Measurements from ENCODE around the gene COPS7B. TPM values are rescaled to one million over a fixed set of nuclear protein-coding genes. Genes with fewer than 3 reads are reported as not detected.

Gene COPS7B
- total RNA-seq, 1 experiment from 2014 or later = 41.3 TPM

DNA sequence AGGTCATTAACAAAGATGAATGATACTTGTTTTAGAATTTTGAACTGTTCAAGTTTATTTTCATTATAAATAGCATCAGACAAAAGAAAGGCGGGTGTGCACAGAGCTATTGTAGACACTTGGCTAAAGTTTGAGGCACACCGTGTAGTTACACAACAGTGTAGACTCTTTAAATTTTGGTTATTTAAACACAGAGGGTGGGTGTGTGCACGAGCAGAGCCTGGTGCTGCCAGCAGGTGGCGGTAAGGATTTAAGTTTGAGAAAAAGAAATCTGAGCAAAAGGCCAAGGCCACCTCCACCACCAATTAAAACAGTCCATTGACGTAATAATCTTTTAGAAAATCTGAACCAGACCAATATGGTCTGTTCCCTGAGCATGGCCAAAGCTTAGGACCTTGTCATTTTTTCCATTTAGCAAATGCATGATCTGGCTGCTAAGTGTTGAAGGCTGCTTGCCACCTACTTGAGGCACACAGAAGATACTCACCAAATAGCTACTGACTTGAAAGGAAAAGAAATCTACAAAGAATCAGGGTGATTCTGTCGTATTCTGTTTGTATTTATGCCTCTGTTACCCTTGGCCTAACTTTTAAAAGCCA lies 14.3 kb downstream of the COPS7B start:
- POLR2A ChIA-PET = no interaction called here
- DNase-seq (ENCODE audit: low read depth, low spot score) = no peak
- TF ChIP-seq, protein P1, sequence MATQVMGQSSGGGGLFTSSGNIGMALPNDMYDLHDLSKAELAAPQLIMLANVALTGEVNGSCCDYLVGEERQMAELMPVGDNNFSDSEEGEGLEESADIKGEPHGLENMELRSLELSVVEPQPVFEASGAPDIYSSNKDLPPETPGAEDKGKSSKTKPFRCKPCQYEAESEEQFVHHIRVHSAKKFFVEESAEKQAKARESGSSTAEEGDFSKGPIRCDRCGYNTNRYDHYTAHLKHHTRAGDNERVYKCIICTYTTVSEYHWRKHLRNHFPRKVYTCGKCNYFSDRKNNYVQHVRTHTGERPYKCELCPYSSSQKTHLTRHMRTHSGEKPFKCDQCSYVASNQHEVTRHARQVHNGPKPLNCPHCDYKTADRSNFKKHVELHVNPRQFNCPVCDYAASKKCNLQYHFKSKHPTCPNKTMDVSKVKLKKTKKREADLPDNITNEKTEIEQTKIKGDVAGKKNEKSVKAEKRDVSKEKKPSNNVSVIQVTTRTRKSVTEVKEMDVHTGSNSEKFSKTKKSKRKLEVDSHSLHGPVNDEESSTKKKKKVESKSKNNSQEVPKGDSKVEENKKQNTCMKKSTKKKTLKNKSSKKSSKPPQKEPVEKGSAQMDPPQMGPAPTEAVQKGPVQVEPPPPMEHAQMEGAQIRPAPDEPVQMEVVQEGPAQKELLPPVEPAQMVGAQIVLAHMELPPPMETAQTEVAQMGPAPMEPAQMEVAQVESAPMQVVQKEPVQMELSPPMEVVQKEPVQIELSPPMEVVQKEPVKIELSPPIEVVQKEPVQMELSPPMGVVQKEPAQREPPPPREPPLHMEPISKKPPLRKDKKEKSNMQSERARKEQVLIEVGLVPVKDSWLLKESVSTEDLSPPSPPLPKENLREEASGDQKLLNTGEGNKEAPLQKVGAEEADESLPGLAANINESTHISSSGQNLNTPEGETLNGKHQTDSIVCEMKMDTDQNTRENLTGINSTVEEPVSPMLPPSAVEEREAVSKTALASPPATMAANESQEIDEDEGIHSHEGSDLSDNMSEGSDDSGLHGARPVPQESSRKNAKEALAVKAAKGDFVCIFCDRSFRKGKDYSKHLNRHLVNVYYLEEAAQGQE (IDR thresholded peaks at IDR 0.05; ENCODE audit: insufficient read depth in 1 of 2, low read depth in 2 of 2, low read length in 1 of 2) = no peak
- TF ChIP-seq, protein P2, sequence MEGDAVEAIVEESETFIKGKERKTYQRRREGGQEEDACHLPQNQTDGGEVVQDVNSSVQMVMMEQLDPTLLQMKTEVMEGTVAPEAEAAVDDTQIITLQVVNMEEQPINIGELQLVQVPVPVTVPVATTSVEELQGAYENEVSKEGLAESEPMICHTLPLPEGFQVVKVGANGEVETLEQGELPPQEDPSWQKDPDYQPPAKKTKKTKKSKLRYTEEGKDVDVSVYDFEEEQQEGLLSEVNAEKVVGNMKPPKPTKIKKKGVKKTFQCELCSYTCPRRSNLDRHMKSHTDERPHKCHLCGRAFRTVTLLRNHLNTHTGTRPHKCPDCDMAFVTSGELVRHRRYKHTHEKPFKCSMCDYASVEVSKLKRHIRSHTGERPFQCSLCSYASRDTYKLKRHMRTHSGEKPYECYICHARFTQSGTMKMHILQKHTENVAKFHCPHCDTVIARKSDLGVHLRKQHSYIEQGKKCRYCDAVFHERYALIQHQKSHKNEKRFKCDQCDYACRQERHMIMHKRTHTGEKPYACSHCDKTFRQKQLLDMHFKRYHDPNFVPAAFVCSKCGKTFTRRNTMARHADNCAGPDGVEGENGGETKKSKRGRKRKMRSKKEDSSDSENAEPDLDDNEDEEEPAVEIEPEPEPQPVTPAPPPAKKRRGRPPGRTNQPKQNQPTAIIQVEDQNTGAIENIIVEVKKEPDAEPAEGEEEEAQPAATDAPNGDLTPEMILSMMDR (IDR thresholded peaks at IDR 0.05) = peak; percentile 88

GRCh38 chr2:231803501-231804138 lies 17.4 kb downstream of the COPS7B start:
- no peak for TF ChIP-seq SIN3A (IDR thresholded peaks at IDR 0.05; ENCODE audit: borderline replicate concordance, insufficient read depth, low read depth, low read length)
- TF ChIP-seq, protein P2 (IDR thresholded peaks at IDR 0.05) = no peak
- no peak for TF ChIP-seq TCF7L2 (IDR thresholded peaks at IDR 0.05; ENCODE audit: low read depth, low read length)
- TF ChIP-seq, protein P1 (IDR thresholded peaks at IDR 0.05; ENCODE audit: insufficient read depth in 1 of 2, low read depth in 2 of 2, low read length in 1 of 2) = no peak
- TF ChIP-seq POLR2AphosphoS5 (IDR thresholded peaks at IDR 0.05; ENCODE audit: low read depth, low read length) = no peak
- no peaks in the 10 kb centered on the region for H3K9me3 ChIP-seq (ENCODE audit: control insufficient read depth, insufficient read depth, low read depth, low read length)
- no peak for ATAC-seq
- BruUV-seq (replicated peaks) = no TSS peak
- POLR2A ChIA-PET = no interaction called here
- CTCF ChIA-PET = no interaction called here
- H3K27me3 ChIP-seq (ENCODE audit: control insufficient read depth, insufficient read depth, low read length) = no peaks in the 10 kb centered on the region
- in situ Hi-C loops (cut with HindIII; ENCODE audit: low pct_unique_long_range_greater_than_20kb, low sequenced_read_pairs) (no loop called here), intact Hi-C loops (cut with micrococcal nuclease; ENCODE audit: unreplicated experiment) (no loop called here)
- H3K27ac ChIP-seq (ENCODE audit: low read length) = no peak overlapping the region
- H3K36me3 ChIP-seq (ENCODE audit: control insufficient read depth, insufficient read depth, low read length) = peaks cover 4% of the 10 kb centered on the region; the same call in 1 of the 2 replicates
- DNase-seq (ENCODE audit: low read depth, low spot score) = no peak
- H3K4me3 ChIP-seq (ENCODE audit: low read depth in 2 of 2, low read length in 2 of 2) = no peak overlapping the region
- H3K4me1 ChIP-seq (ENCODE audit: control insufficient read depth, insufficient read depth, low read length) = no peaks in the 10 kb centered on the region

More for the DNA sequence above, 14.3 kb downstream of the COPS7B start:
- intact Hi-C loops (cut with micrococcal nuclease; ENCODE audit: unreplicated experiment) (no loop called here), in situ Hi-C loops (cut with HindIII; ENCODE audit: low pct_unique_long_range_greater_than_20kb, low sequenced_read_pairs) (no loop called here)
- Histone ChIP-seq H3K4me3 (ENCODE audit: low read depth in 2 of 2, low read length in 2 of 2) (no peak overlapping the region), H3K27ac (ENCODE audit: low read length) (no peak overlapping the region), H3K4me1 (ENCODE audit: control insufficient read depth, insufficient read depth, low read length) (no peaks in the 10 kb centered on the region), H3K36me3 (ENCODE audit: control insufficient read depth, insufficient read depth, low read length) (0 out of 2 replicates have a peak, but pooled peaks cover 4% of the 10 kb centered on the region), H3K27me3 (ENCODE audit: control insufficient read depth, insufficient read depth, low read length) (no peaks in the 10 kb centered on the region), H3K9me3 (ENCODE audit: control insufficient read depth, insufficient read depth, low read depth, low read length) (no peaks in the 10 kb centered on the region)
- peak; percentile 83 for ATAC-seq
- CTCF ChIA-PET = interaction anchor here (0.6 to 1.5 kb wide), 2 partner anchors 86 to 442 kb away, joined by 3 read pairs; no protein-coding TSS in a partner anchor
- no TSS peak for BruUV-seq (replicated peaks)

Measured in Panc1 (cell line).